Stimulated activated CD8-positive, alpha-beta memory T cell treated with anti-CD3 and anti-CD28 coated beads, Interleukin-4, amount 100 ng/mL, for 48 hours (primary cell): ENCODE measurements around the gene WFDC10A.
"Not testable (repeated sequence)": the region's sequence is repeated elsewhere in the genome, so short reads cannot be mapped to it uniquely, and the experiment has no call there.

Source experiments
- DNase-seq: peaks from one replicate; pipeline ENCODE4 v3.0.0-alpha.2; 2020

WFDC10A gene

DNA sequence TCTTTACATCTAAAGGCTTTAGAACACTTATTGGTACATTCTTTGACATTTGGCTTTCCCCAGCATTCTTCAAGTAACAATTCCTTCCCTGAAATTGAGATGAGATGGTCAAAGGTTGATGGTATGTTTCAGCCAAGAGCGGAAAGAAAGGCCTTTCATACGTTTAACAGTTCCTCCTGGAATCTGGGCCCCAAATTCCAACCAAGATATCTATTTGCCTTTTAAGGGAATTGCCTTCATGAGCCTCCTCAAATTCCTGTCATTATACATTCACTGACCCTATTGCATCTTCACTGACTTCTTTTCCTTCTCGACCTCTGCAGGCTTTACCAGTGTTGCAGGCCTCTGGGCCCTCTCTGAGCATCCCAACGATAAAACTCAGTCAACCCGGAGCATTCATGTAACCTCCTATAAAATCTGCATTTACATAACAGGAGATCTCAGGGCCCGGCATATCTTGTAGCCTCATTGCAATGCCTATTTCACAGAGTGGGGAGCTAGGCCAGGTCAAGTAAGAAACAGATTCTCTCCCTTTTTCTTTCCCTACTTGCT, 19.8 kb downstream of the WFDC10A start:
- DNase-seq: no peak

DNA sequence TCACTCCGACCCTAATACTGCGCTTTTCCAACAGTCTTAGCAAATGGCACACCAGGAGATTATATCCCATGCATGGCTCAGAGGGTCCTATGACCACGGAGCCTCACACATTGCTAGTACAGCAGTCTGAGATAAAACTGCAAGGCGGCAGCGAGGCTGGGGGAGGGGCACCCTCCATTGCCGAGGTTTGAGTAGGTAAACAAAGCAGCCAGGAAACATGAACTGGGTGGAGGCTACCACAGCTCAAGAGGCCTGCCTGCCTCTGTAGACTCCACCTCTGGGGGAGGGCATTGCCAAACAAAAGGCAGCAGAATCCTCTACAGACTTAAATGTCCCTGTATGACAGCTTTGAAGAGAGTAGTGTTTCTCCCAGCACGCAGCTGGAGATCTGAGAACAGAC, 22.2 kb downstream of the WFDC10A start:
- not testable (repeated sequence) for DNase-seq

DNA sequence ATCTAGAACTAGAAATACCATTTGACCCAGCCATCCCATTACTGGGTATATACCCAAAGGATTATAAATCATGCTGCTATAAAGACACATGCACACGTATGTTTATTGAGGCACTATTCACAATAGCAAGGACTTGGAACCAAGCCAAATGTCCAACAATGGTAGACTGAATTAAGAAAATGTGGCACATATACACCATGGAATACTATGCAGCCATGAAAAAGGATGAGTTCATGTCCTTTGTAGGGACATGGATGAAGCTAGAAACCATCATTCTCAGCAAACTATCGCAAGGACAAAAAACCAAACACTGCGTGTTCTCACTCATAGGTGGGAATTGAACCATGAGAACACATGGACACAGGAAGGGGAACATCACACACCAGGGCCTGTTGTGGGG, 27.5 kb downstream of the WFDC10A start:
- DNase-seq: not testable (repeated sequence)

DNA sequence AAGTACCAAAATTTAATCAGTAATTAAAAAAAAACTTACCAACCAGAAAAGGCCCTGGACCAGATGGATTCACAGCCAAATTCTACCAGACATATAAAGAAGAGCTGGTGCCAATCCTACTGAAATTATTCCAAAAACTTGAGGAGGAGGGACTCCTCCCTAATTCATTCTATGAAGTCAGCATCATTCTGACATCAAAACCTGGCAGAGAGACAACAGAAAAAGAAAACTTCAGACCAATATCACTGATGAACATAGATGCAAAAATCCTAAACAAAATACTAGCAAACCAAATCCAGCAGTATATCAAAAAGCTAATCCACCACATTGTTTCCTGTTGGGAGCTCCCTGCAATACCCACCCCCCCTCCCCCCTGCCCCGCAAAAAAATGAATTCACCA, 40.6 kb downstream of the WFDC10A start, which contains the start of gene WFDC11:
Gene WFDC11 (minus strand): TSS at position 101 of the 400 bp plus-strand sequence. CDS start 19,639 bp downstream, outside the sequence.
- no peak for DNase-seq

DNA sequence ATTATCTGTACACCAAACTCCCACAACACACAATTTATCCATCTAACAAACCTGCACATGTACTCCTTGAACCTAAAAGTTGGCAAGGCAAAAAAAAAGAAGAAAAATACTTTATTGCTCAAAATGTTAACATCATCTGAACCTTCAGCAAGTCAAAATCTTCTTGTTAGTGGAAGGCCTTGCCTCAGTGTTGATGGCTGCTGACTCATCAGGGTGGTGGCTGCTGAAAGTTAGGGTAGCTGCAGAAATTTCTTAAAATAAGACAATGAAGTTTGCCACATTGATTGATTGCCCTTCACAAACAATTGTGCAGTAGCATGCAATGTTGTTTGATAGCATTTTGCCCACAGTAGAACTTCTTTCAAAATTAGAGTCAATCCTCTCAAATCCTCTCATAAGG, 43.2 kb downstream of the WFDC10A start:
- DNase-seq: no peak

DNA sequence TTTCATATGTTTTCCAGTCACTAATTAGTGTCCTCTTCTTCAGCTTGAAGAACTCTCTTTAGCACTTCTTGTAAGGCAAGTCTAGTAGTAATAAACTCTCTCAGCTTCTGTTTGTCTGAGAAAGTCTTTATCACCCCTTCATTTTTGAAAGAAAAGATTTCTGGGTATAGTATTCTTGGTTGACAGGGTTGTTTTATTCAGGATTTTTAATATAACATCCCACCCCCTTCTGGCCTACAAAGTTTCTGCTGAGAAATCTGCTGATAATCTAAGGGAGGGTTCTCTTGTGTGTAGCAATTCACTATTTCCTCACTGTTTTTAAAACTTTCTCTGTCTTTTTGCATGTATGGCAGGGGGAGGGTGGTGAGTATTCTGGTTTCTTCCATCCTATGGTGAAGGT, 50.1 kb downstream of the WFDC10A start:
- DNase-seq: no peak
